H7 (cell line): ENCODE data around the gene OR3A2. TPM values are rescaled to one million over a fixed set of nuclear protein-coding genes. Genes with fewer than 3 reads are reported as not detected.
"Not testable (repeated sequence)": the region's sequence is repeated elsewhere in the genome, so short reads cannot be mapped to it uniquely, and the experiment has no call there.

ENCODE experiments used
- DNase-seq: peaks from one replicate; pipeline ENCODE4 v3.0.0; 2012
- H3K27me3 ChIP-seq: 2 replicates; pipeline ENCODE4 v1.6.0; 2011; ENCODE audit warnings: mild to moderate bottlenecking, low read length; ENCODE audit not compliant: control insufficient read depth, insufficient read depth
- H3K36me3 ChIP-seq: replicated peaks from 2 replicates; pipeline ENCODE4 v1.5.1; 2011; ENCODE audit warnings: low read length; ENCODE audit not compliant: control insufficient read depth, insufficient read depth
- H3K4me3 ChIP-seq: 2 replicates; pipeline ENCODE4 v1.5.1; 2011; ENCODE audit warnings: low read depth, mild to moderate bottlenecking, control low read depth, low read length, moderate library complexity; ENCODE audit not compliant: insufficient read depth
- total RNA-seq: library from RNA; depleted of rRNA; stranded (reverse); fragments of >200 nt; shearing (Covaris generic); gene quantifications from 2 replicates; pipeline ENCODE4 v1.2.3, GENCODE V29; 2014

The OR3A2 gene
- total RNA-seq, 1 experiment from 2014 or later: not detected

GRCh38 chr17:3371167-3371566 is 14.9 kb downstream of the OR3A2 start:
- not testable (repeated sequence) for H3K27me3 ChIP-seq, DNase-seq, H3K36me3 ChIP-seq, H3K4me3 ChIP-seq

GRCh38 chr17:3342782-3343181 is 43.3 kb downstream of the OR3A2 start:
- H3K4me3 ChIP-seq, H3K27me3 ChIP-seq, DNase-seq, H3K36me3 ChIP-seq: not testable (repeated sequence)

- DNase-seq: no peak
- Histone ChIP-seq H3K4me3 (no peak overlapping the region), H3K27me3 (no peaks in the 10 kb centered on the region), H3K36me3 (no peaks in the 10 kb centered on the region)
These were observed 50.2 kb downstream of the OR3A2 start for GRCh38 chr17:3335876-3336275.

- no peak for DNase-seq
- no peaks in the 10 kb centered on the region for H3K36me3 ChIP-seq
- H3K4me3 ChIP-seq: no peak overlapping the region
- H3K27me3 ChIP-seq: no peaks in the 10 kb centered on the region
These were observed 67.8 kb downstream of the OR3A2 start for GRCh38 chr17:3318336-3318735.

- H3K4me3 ChIP-seq: no peak overlapping the region
- no peak for DNase-seq
These were observed 69.3 kb downstream of the OR3A2 start for GRCh38 chr17:3316836-3317235.

GRCh38 chr17:3308603-3309002 is 77.5 kb downstream of the OR3A2 start:
- H3K4me3 ChIP-seq: no peak overlapping the region
- H3K27me3 ChIP-seq: no peaks in the 10 kb centered on the region
- no peak for DNase-seq
- no peaks in the 10 kb centered on the region for H3K36me3 ChIP-seq

More at GRCh38 chr17:3316836-3317235, 69.3 kb downstream of the OR3A2 start:
- no peaks in the 10 kb centered on the region for H3K36me3 ChIP-seq
- no peaks in the 10 kb centered on the region for H3K27me3 ChIP-seq

- no peak for DNase-seq
These were observed 87.8 kb downstream of the OR3A2 start, which contains the start of gene OR3A1 for GRCh38 chr17:3298260-3298659. Gene OR3A1 (minus strand): TSS chr17:3298360. CDS start chr17:3292582, 5,778 bp downstream.

GRCh38 chr17:3295632-3296031 is 90.5 kb downstream of the OR3A2 start:
- no peak for DNase-seq
- Histone ChIP-seq H3K4me3 (no peak overlapping the region), H3K27me3 (no peaks in the 10 kb centered on the region), H3K36me3 (no peaks in the 10 kb centered on the region)

More at GRCh38 chr17:3298260-3298659, 87.8 kb downstream of the OR3A2 start, which contains the start of gene OR3A1:
- Histone ChIP-seq H3K36me3 (no peaks in the 10 kb centered on the region), H3K4me3 (no peak within 1 kb of the TSS), H3K27me3 (no peaks in the 10 kb centered on the region)

GRCh38 chr17:3293548-3293947 is 92.6 kb downstream of the OR3A2 start:
- not testable (repeated sequence) for DNase-seq, H3K27me3 ChIP-seq, H3K4me3 ChIP-seq

GRCh38 chr17:3282901-3283300 is 103.2 kb downstream of the OR3A2 start:
- Histone ChIP-seq H3K27me3 (no peaks in the 10 kb centered on the region), H3K36me3 (no peaks in the 10 kb centered on the region), H3K4me3 (no peak overlapping the region)
- no peak for DNase-seq

More at GRCh38 chr17:3293548-3293947, 92.6 kb downstream of the OR3A2 start:
- H3K36me3 ChIP-seq: not testable (repeated sequence)

- H3K27me3 ChIP-seq: no peaks in the 10 kb centered on the region
- no peaks in the 10 kb centered on the region for H3K36me3 ChIP-seq
- no peak for DNase-seq
- H3K4me3 ChIP-seq: no peak overlapping the region
These were observed 110.0 kb downstream of the OR3A2 start for GRCh38 chr17:3276126-3276525.

GRCh38 chr17:3271072-3271848 is 114.8 kb downstream of the OR3A2 start:
- no peak overlapping the region for H3K4me3 ChIP-seq

GRCh38 chr17:3260600-3260999 is 125.5 kb downstream of the OR3A2 start:
- DNase-seq: no peak
- Histone ChIP-seq H3K4me3 (no peak overlapping the region), H3K27me3 (no peaks in the 10 kb centered on the region), H3K36me3 (no peaks in the 10 kb centered on the region)

More at GRCh38 chr17:3271072-3271848, 114.8 kb downstream of the OR3A2 start:
- Histone ChIP-seq H3K27me3 (no peaks in the 10 kb centered on the region), H3K36me3 (no peaks in the 10 kb centered on the region)
- DNase-seq: no peak

GRCh38 chr17:3260163-3260562 is 125.9 kb downstream of the OR3A2 start:
- no peaks in the 10 kb centered on the region for H3K27me3 ChIP-seq
- H3K36me3 ChIP-seq: no peaks in the 10 kb centered on the region
- no peak for DNase-seq
- H3K4me3 ChIP-seq: no peak overlapping the region

GRCh38 chr17:3256575-3256974 is 129.5 kb downstream of the OR3A2 start:
- no peaks in the 10 kb centered on the region for H3K27me3 ChIP-seq
- no peak overlapping the region for H3K4me3 ChIP-seq
- no peak for DNase-seq
- no peaks in the 10 kb centered on the region for H3K36me3 ChIP-seq
